HEK293T (cell line): ENCODE measurements around the gene C5orf58.
"Not testable (repeated sequence)": the region's sequence is repeated elsewhere in the genome, so short reads cannot be mapped to it uniquely, and the experiment has no call there.

Experiments
- CTCF ChIA-PET: fragments of 350-600 bp; formaldehyde crosslinking; extraction: SDS; loops from one replicate; lab custom pipeline; 2021; ENCODE audit warnings: antibody characterized with exemption, inconsistent platforms; lab: Yijun Ruan, JAX
- POLR2A ChIA-PET: fragments of 350-600 bp; formaldehyde crosslinking; extraction: SDS; loops from one replicate; lab custom pipeline; 2020; ENCODE audit warnings: antibody characterized with exemption, inconsistent platforms; lab: Yijun Ruan, JAX
- DNase-seq: peaks from one replicate; pipeline ENCODE4 v3.0.0; 2012; ENCODE audit warnings: mixed read lengths; ENCODE audit errors: extremely low spot score
- ARNT ChIP-seq: fragments of 450-650 bp; IDR thresholded peaks from 2 replicates; pipeline ENCODE4 v1.6.1; 2017; ENCODE audit warnings: mild to moderate bottlenecking
- BHLHE40 ChIP-seq: fragments of 450-650 bp; IDR thresholded peaks from 2 replicates; pipeline ENCODE4 v1.6.1; 2016; ENCODE audit warnings: mild to moderate bottlenecking, moderate library complexity, borderline replicate concordance
- CTBP1 ChIP-seq: fragments of 450-650 bp; IDR thresholded peaks from 2 replicates; pipeline ENCODE4 v1.6.1; 2016; ENCODE audit warnings: borderline replicate concordance
- ELF4 ChIP-seq: fragments of 450-650 bp; IDR thresholded peaks from 2 replicates; pipeline ENCODE4 v1.6.1; 2017; ENCODE audit warnings: antibody characterized with exemption
- FOXA1 ChIP-seq: fragments of 450-650 bp; IDR thresholded peaks from 2 replicates; pipeline ENCODE4 v1.6.1; 2016; ENCODE audit warnings: mild to moderate bottlenecking
- FOXK2 ChIP-seq: fragments of 450-650 bp; IDR thresholded peaks from 2 replicates; pipeline ENCODE4 v1.6.1; 2016; ENCODE audit warnings: mild to moderate bottlenecking
- FOXM1 ChIP-seq: fragments of 450-650 bp; IDR thresholded peaks from 2 replicates; pipeline ENCODE4 v1.6.1; 2017; ENCODE audit warnings: mild to moderate bottlenecking, borderline replicate concordance
- HDGF ChIP-seq: fragments of 450-650 bp; IDR thresholded peaks from 2 replicates; pipeline ENCODE4 v1.6.1; 2017; ENCODE audit warnings: antibody characterized with exemption, borderline replicate concordance
- L3MBTL2 ChIP-seq: fragments of 450-650 bp; conservative IDR thresholded peaks from 2 replicates; pipeline ENCODE4 v1.6.1; 2016; ENCODE audit warnings: mild to moderate bottlenecking
- LEF1 ChIP-seq: fragments of 450-650 bp; IDR thresholded peaks from 2 replicates; pipeline ENCODE4 v1.6.1; 2017; ENCODE audit warnings: mild to moderate bottlenecking, borderline replicate concordance
- NFRKB ChIP-seq: fragments of 450-650 bp; IDR thresholded peaks from 2 replicates; pipeline ENCODE4 v1.6.1; 2016; ENCODE audit warnings: mild to moderate bottlenecking, moderate library complexity
- SP1 ChIP-seq: fragments of 450-650 bp; IDR thresholded peaks from 2 replicates; pipeline ENCODE4 v1.6.1; 2017
- SUZ12 ChIP-seq: fragments of 450-650 bp; IDR thresholded peaks from 2 replicates; pipeline ENCODE4 v1.6.1; 2016; ENCODE audit warnings: mild to moderate bottlenecking
- TARDBP ChIP-seq: fragments of 450-650 bp; IDR thresholded peaks from 2 replicates; pipeline ENCODE4 v1.6.1; 2016
- ZNF384 ChIP-seq: fragments of 450-650 bp; IDR thresholded peaks from 2 replicates; pipeline ENCODE4 v1.6.1; 2016
- TF ChIP-seq, protein P1 (sequence below): fragments of 450-650 bp; IDR thresholded peaks from 2 replicates; pipeline ENCODE4 v1.6.1; 2016

Gene C5orf58

GRCh38 chr5:170233358-170233892 lies 640 bp downstream of the C5orf58 start:
- ChIA-PET CTCF (no interaction called here), POLR2A (no interaction called here)
- TF ChIP-seq FOXK2: no peak
- TF ChIP-seq SP1: no peak
- TF ChIP-seq SUZ12: no peak
- TF ChIP-seq NFRKB: no peak
- TF ChIP-seq BHLHE40: no peak
- TF ChIP-seq ZNF384: no peak
- TF ChIP-seq CTBP1: no peak
- no peak for TF ChIP-seq FOXA1
- no peak for TF ChIP-seq ARNT
- TF ChIP-seq HDGF: no peak
- no peak for TF ChIP-seq TARDBP
- TF ChIP-seq FOXM1: no peak
- no peak for DNase-seq

- TF ChIP-seq CTBP1 (no peak), HDGF (no peak), SUZ12 (no peak), FOXM1 (no peak), TARDBP (no peak), ZNF384 (no peak), NFRKB (no peak), FOXK2 (no peak), L3MBTL2 (no peak), ELF4 (no peak), FOXA1 (no peak), ARNT (no peak), SP1 (no peak), LEF1 (no peak), BHLHE40 (no peak)
- TF ChIP-seq, protein P1, sequence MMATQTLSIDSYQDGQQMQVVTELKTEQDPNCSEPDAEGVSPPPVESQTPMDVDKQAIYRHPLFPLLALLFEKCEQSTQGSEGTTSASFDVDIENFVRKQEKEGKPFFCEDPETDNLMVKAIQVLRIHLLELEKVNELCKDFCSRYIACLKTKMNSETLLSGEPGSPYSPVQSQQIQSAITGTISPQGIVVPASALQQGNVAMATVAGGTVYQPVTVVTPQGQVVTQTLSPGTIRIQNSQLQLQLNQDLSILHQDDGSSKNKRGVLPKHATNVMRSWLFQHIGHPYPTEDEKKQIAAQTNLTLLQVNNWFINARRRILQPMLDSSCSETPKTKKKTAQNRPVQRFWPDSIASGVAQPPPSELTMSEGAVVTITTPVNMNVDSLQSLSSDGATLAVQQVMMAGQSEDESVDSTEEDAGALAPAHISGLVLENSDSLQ: no peak
- ChIA-PET POLR2A (no interaction called here), CTCF (interaction anchor here (1.4 kb wide), 1 partner anchor 31 kb away, joined by 5 read pairs; no protein-coding TSS in a partner anchor)
- DNase-seq: no peak
Measured at GRCh38 chr5:170235876-170236864, 3.4 kb downstream of the C5orf58 start.

DNA sequence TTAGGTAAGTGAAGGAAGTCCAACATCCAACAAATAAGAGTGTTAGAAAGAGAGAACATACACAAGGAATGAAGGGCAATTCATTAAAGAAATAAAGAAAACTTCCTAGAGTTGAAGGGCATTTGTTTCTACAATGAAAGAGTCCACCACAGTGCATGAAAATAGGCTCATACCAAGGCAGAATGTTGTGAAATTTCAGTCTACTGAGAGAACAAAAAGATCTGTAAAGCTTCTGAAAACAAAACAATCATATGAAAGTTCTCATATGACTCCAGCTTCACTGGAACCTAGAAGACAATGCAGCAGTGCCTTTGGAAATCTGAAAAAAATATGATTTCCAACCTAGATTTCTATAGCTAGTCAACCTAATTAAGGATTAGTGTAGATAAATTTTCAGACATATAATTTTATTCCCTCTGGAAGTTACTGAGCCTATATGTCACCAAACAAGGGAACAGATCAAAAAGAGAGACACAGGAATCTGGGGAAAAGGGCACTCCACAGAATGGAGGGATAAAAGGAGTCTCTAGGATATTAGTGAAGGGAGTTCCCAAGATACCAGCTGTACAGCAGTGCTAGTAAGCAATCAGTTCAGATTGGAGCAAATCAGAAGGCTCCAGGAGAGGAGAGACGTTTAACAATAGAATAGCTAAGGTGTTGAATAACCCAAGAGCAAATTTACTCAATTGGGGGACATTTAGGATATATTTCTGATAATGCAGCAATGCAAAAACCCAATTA lies 5.8 kb downstream of the C5orf58 start:
- CTCF ChIA-PET: interaction anchor here (0.7 kb wide), 2 partner anchors 13 to 195 kb away, joined by 3 to 4 read pairs; no protein-coding TSS in a partner anchor
- TF ChIP-seq TARDBP: no peak
- no peak for TF ChIP-seq FOXK2
- TF ChIP-seq FOXA1: no peak
- no peak for TF ChIP-seq CTBP1
- no peak for DNase-seq
- POLR2A ChIA-PET: no interaction called here

- POLR2A ChIA-PET, DNase-seq: not testable (repeated sequence)
- CTCF ChIA-PET: interaction anchor here (0.6 kb wide), 1 partner anchor 22 kb away, joined by 3 read pairs; no protein-coding TSS in a partner anchor
Measured at GRCh38 chr5:170245436-170245835, 12.7 kb downstream of the C5orf58 start.

GRCh38 chr5:170246126-170246870 lies 13.5 kb downstream of the C5orf58 start:
- CTCF ChIA-PET: interaction anchor here (0.6 to 1.3 kb wide), 2 partner anchors 20 to 21 kb away, joined by 3 to 4 read pairs; no protein-coding TSS in a partner anchor
- POLR2A ChIA-PET: no interaction called here
- TF ChIP-seq TARDBP: no peak
- TF ChIP-seq ARNT: no peak
- TF ChIP-seq SUZ12: no peak
- TF ChIP-seq FOXM1: no peak
- no peak for TF ChIP-seq ELF4
- no peak for TF ChIP-seq LEF1
- TF ChIP-seq, protein P1: no peak
- no peak for TF ChIP-seq L3MBTL2
- no peak for TF ChIP-seq FOXA1
- TF ChIP-seq FOXK2: no peak
- TF ChIP-seq CTBP1: no peak
- TF ChIP-seq NFRKB: no peak
- TF ChIP-seq HDGF: no peak
- TF ChIP-seq SP1: no peak
- TF ChIP-seq ZNF384: no peak
- no peak for TF ChIP-seq BHLHE40
- DNase-seq: no peak
